GM18499 (cell line): ENCODE measurements around the gene TECPR1.

Experiments
- ATAC-seq: cut with Tn5 transposase; IDR thresholded peaks from one replicate; pipeline ENCODE4 v1.9.1; 2021; ENCODE audit warnings: moderate number of reproducible peaks; ENCODE audit not compliant: insufficient read depth, unreplicated experiment

Gene TECPR1

GRCh38 chr7:98252425-98253054, 508 bp upstream of the TECPR1 start:
- no peak for ATAC-seq

DNA sequence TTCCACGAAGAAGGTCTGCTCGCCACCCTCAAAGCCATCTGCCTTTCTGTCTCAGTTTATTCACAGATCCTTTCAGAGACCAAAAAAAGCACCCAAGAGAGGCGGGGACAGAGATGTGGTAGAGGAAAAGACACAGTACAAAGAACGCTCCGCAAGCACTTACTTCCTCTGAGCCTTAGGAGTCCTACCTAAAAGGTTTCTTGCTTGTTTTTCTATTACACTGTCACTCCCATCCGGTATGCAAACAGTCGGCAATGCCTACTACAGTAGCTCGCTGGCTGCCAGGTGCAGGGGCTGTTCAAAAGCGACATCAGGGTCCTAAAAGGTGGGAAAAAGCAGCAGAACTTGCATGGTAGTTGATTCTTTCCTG, 816 bp downstream of the TECPR1 start:
- no peak for ATAC-seq

DNA sequence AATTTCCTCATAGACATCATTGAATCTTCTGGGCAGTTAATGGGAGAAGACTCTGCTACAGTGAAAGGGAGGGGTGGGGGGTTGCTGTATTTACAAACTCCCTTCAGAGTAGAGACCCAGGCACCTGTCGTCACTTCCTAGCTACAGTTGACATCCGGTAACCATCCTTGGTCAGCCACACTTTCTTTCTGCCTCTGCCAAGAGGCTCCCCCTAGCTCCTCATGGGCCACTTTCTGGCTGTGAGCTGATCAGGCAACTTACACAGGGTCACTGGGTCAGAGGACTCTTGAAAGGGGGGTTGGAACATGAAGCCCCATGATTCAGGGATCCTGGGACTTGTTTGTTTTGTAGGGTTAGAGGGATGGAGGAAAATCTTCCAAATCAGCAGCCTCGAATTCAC, 1.2 kb downstream of the TECPR1 start:
- no peak for ATAC-seq

GRCh38 chr7:98249106-98249505, 2.9 kb downstream of the TECPR1 start:
- ATAC-seq, result no peak

DNA sequence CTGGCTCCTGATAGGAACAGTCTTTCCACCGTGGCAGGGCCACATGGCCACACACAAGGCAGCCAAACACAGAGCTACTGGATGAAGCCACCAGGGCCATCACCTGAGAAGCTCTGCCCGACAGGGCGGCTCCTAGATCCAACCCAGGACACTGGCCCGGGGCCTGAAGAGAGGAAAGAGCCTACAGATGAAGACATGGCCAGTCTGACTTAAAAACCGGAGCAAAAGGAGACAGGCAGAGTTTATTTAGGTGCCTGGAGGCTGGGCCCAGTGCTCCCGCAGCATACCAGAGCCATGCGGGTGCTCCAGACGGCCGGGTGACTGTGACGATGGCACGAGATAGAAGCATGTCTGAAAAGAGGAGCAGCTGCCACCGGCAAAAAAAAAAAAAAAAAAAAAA, 3.9 kb downstream of the TECPR1 start:
- ATAC-seq, result no peak

GRCh38 chr7:98244871-98245270, 7.2 kb downstream of the TECPR1 start:
- ATAC-seq, result no peak

- no peak for ATAC-seq
Measured at GRCh38 chr7:98242934-98243333, 9.1 kb downstream of the TECPR1 start.

DNA sequence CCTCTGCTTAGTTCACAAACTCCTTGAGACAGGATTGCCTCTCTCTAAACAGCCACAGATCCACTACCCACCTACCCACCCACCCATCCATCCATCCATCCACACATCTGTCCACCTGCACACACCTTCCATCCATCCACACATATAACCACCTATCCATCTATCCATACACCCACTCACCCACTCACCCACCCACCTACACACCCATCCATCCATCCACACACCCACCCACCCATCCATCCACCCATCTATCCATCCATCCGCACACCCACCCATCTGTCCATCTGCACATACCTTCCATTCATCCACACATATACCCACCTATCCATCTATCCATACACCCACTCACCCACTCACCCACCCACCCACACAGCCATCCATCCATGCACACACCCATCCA, 9.7 kb downstream of the TECPR1 start:
- ATAC-seq, result no peak

DNA sequence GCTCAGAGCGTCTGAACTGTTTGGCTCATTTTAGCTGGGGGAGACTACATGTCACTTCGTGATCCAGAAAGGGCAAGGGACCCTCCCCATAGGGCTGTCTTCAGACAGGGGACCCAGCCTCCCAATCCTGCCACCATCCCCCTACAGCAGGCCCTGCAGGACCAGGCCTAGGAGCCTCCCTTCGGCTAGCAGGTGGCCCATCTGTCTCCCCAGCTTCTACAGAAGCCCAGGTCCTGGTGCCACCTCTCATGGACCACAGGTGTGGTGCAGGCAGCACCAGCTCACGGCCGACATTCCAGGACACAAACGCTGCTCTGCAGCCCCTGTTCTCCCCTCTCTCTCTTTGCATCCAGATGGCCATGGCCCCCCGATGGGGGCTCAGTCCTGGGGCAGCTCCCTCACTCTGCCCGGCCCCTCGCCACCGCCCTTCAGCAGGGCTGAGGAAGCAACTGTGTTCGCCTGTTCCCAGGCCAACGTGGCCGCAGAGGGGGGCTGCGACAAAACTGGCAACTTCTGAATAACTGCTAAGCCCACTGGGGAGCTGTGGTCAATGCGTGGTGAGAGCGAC, 10.3 kb downstream of the TECPR1 start:
- no peak for ATAC-seq

DNA sequence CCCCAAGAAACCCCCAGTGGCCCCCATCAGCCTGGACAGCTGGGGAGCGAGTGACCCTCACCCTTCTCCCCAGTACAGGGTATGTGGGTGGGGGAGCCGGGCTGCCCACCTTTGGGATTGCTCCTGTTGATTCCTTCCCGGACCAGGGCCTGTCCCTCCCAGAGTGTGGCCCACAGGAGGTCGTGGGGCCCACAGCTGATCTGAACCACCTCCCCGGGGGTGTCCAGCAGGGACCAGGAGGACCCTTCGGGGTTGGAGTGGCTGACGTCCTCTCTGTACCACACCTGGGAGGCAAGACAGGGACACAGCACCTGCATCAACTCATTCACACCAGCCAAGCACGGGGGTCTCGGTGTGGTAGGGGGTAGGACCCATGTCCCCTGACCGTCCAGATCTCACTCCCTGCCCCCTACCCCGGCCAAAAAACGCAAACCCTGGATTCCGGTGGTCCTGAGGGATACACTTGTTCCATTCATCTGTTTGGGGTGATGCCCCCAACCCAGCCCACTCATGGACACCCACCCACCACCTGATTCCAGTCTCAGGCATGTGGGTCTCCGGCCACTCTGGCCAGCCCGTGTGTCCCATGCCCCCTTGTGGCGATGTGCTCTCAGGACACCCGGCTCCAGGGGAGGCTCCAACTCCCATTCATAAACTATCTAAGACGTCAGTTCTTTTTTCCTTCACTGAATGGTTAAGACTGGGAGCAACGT, 10.9 kb downstream of the TECPR1 start:
- ATAC-seq, result no peak

DNA sequence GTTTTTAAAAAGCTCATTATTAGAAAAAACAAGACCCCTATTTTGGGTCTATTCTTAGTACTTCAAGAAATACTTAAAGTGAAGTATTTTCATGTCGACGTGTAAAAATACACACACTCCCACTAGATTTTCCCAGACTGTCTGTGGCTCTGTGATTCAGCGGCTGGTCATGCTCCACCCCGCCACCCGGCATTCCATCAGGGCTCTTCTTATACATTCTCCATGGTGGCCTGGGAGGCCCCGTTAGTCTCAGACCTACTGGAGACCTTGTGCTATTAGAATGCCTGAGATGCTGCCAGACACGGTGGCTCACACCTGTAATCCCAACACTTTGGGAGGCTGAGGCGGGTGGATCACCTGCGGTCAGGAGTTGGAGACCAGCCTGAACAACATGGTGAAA, 13.1 kb downstream of the TECPR1 start:
- no peak for ATAC-seq

GRCh38 chr7:98238076-98238475, 14.0 kb downstream of the TECPR1 start:
- ATAC-seq, result no peak

DNA sequence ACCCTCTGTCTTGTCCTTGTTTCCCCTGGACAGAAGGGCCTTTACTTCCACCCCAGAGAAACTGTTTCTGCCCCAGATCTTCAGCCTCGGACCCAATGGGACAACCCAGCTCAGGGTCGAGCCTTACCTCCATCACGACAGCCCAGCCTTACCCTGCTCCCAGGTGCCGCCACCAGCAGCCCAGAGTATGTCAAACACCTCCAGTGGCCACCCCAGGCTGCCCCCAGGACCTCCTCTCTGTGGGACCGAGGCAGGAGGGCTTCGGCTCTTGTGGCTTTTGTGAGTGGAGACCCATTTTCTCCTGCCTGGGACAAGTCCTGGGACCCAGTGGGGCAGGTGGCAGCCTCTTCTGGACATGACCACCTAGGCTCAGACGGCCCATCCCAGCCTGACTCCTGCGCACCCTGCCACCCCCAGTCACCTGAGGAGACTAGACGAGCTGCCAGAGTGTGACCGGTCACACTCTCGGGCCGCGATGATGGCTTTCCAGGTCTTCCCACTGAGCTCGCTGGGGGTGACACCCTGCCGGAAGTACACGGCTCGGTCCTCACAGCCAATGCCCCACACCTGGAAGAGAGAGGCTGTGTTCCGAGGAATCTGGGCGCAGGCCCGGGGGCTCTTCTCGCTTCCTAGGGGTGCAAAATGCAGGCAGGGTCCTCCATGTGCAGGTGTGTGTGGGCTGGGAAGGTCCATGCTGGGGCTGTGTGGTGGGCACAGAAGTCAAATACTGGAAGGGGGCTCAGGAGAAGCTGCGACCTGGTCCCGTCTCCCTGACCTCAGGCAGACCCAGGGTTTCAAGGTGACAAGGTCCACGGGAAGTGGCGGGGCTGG, 15.5 kb downstream of the TECPR1 start:
- no peak for ATAC-seq

- ATAC-seq, result no peak
Measured at GRCh38 chr7:98235901-98236300, 16.1 kb downstream of the TECPR1 start.

GRCh38 chr7:98234429-98235147, 17.4 kb downstream of the TECPR1 start:
- ATAC-seq, result no peak

DNA sequence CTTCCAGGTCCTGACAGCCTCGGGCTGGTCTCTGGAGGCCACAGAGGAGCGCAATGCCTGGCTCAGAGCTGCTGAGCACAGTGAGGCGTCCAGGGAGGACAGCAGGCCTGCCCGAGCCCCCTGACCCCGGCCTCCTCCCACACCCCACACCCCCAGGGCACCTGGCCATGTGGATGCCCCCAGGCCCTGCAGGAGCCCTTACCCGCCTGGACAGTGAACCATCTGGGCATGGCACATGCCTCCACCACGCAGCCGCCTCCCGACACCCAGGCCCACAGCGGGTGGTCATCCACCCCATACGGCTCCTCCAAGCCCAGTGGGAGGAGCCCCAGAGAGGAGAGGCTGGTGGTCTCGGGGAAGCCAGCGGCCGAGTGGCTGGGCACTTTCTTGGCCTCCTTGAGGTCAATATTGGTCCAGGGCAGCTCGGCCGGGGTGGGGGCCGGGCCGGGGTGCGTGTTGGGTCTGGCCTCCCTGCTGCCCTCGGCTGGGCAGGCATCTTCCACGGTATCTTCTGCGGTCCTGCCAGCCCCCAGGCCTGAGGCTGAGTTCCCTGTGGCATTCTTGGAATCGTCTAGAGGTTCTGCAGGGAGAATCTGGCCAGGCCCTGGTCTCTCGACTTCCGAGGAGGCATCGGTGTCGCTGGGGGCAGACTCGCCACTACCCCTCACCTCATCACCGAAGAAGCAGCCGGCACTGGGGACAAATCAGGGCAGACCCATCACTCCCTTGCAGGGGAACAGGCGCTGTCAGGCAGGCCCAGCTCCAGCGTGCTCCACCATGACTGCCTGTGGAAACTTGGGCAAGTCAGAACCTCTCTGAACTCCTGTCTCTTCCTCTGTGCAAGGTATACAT, 18.6 kb downstream of the TECPR1 start:
- no peak for ATAC-seq

- ATAC-seq, result no peak
Measured at GRCh38 chr7:98232799-98233198, 19.2 kb downstream of the TECPR1 start.

GRCh38 chr7:98232263-98232585, 19.8 kb downstream of the TECPR1 start:
- ATAC-seq, result no peak

- ATAC-seq, result no peak
Measured at GRCh38 chr7:98231493-98232262, 20.4 kb downstream of the TECPR1 start.
